Measurements from ENCODE around the gene UPP2. TPM values are rescaled to one million over a fixed set of nuclear protein-coding genes. Genes with fewer than 3 reads are reported as not detected.

UPP2 gene
- total and polyA plus RNA-seq, 2 experiments from 2014 or later = not detected

GRCh38 chr2:158116936-158117335 is 15.3 kb downstream of the UPP2 start:
- no peak overlapping the region for H3K4me2 ChIP-seq (ENCODE audit: unreplicated experiment)
- no peak for DNase-seq
- H2AFZ ChIP-seq = no peak overlapping the region
- H3K79me2 ChIP-seq (ENCODE audit: insufficient read depth) = no peaks in the 10 kb centered on the region
- no peak for TF ChIP-seq EZH2phosphoT487 (IDR thresholded peaks at IDR 0.05; ENCODE audit: insufficient read depth, low read depth)
- no peak for TF ChIP-seq EZH2 (IDR thresholded peaks at IDR 0.05; ENCODE audit: insufficient read depth, poor library complexity, severe bottlenecking)
- H3K9me2 ChIP-seq (ENCODE audit: insufficient read depth) = no peaks in the 10 kb centered on the region
- H3F3A ChIP-seq (ENCODE audit: insufficient read depth) = no peaks in the 10 kb centered on the region
- H3K4me1 ChIP-seq (ENCODE audit: insufficient read depth) = no peaks in the 10 kb centered on the region
- WGBS, 2 experiments (ENCODE audit: low coverage in 1 of 2, low lambda C conversion rate in 2 of 2, missing lambda C conversion rate in 2 of 2) = 46 to 60% methylated on average over 3 of the region's 3 CpGs
- no peak overlapping the region for H3K9ac ChIP-seq
- no peaks in the 10 kb centered on the region for H3K36me3 ChIP-seq (ENCODE audit: low read depth)
- H4K20me1 ChIP-seq (ENCODE audit: insufficient read depth) = no peaks in the 10 kb centered on the region; the same call in 1 of the 2 replicates
- H3K4me3 ChIP-seq = no peak overlapping the region
- in situ Hi-C loops (cut with MboI) = no loop called here
- no peaks in the 10 kb centered on the region; the same call in 1 of the 2 replicates for H3K27me3 ChIP-seq (replicated peaks; ENCODE audit: insufficient read depth)
- no peak overlapping the region for H3K27ac ChIP-seq
- H3K9me3 ChIP-seq (ENCODE audit: low read depth) = no peaks in the 10 kb centered on the region

- in situ Hi-C loops (cut with MboI) = no loop called here
- no peak for DNase-seq
- Histone ChIP-seq H3K4me3 (no peak overlapping the region), H3K4me1 (ENCODE audit: insufficient read depth) (no peaks in the 10 kb centered on the region), H3K79me2 (ENCODE audit: insufficient read depth) (no peaks in the 10 kb centered on the region), H3K9ac (no peak overlapping the region), H3K9me2 (ENCODE audit: insufficient read depth) (no peaks in the 10 kb centered on the region), H3K27me3 (replicated peaks; ENCODE audit: insufficient read depth) (no peaks in the 10 kb centered on the region; the same call in 1 of the 2 replicates), H2AFZ (no peak overlapping the region), H3K9me3 (ENCODE audit: low read depth) (no peaks in the 10 kb centered on the region), H4K20me1 (ENCODE audit: insufficient read depth) (no peaks in the 10 kb centered on the region; the same call in 1 of the 2 replicates), H3K36me3 (ENCODE audit: low read depth) (no peaks in the 10 kb centered on the region), H3F3A (ENCODE audit: insufficient read depth) (no peaks in the 10 kb centered on the region), H3K4me2 (ENCODE audit: unreplicated experiment) (no peak overlapping the region), H3K27ac (no peak overlapping the region)
- TF ChIP-seq EZH2phosphoT487 (IDR thresholded peaks at IDR 0.05; ENCODE audit: insufficient read depth, low read depth) (no peak), EZH2 (IDR thresholded peaks at IDR 0.05; ENCODE audit: insufficient read depth, poor library complexity, severe bottlenecking) (no peak)
- 77 to 88% methylated on average over 1 of the region's 1 CpG for WGBS, 2 experiments (ENCODE audit: low coverage in 1 of 2, low lambda C conversion rate in 2 of 2, missing lambda C conversion rate in 2 of 2)
These were observed 18.4 kb downstream of the UPP2 start for GRCh38 chr2:158120102-158120501.

GRCh38 chr2:158120664-158121641 is 19.3 kb downstream of the UPP2 start:
- no peak overlapping the region for H3K4me3 ChIP-seq
- H3K79me2 ChIP-seq (ENCODE audit: insufficient read depth) = no peaks in the 10 kb centered on the region
- no peak overlapping the region for H2AFZ ChIP-seq
- H3K27me3 ChIP-seq (replicated peaks; ENCODE audit: insufficient read depth) = no peaks in the 10 kb centered on the region; the same call in 1 of the 2 replicates
- TF ChIP-seq EZH2phosphoT487 (IDR thresholded peaks at IDR 0.05; ENCODE audit: insufficient read depth, low read depth) = no peak
- no peak for TF ChIP-seq EZH2 (IDR thresholded peaks at IDR 0.05; ENCODE audit: insufficient read depth, poor library complexity, severe bottlenecking)
- H3K36me3 ChIP-seq (ENCODE audit: low read depth) = no peaks in the 10 kb centered on the region
- H3K4me1 ChIP-seq (ENCODE audit: insufficient read depth) = no peaks in the 10 kb centered on the region
- no peaks in the 10 kb centered on the region for H3K9me2 ChIP-seq (ENCODE audit: insufficient read depth)
- no peak for DNase-seq
- WGBS, 2 experiments (ENCODE audit: low coverage in 1 of 2, low lambda C conversion rate in 2 of 2, missing lambda C conversion rate in 2 of 2) = 15 to 26% methylated on average over 8 of the region's 8 CpGs
- no peaks in the 10 kb centered on the region for H3F3A ChIP-seq (ENCODE audit: insufficient read depth)
- H3K4me2 ChIP-seq (ENCODE audit: unreplicated experiment) = no peak overlapping the region
- no peaks in the 10 kb centered on the region; the same call in 1 of the 2 replicates for H4K20me1 ChIP-seq (ENCODE audit: insufficient read depth)
- no peak overlapping the region for H3K9ac ChIP-seq
- in situ Hi-C loops (cut with MboI) = no loop called here
- no peaks in the 10 kb centered on the region for H3K9me3 ChIP-seq (ENCODE audit: low read depth)
- no peak overlapping the region for H3K27ac ChIP-seq

- Histone ChIP-seq H3K4me1 (ENCODE audit: insufficient read depth) (no peaks in the 10 kb centered on the region), H3F3A (ENCODE audit: insufficient read depth) (no peaks in the 10 kb centered on the region), H3K36me3 (ENCODE audit: low read depth) (no peaks in the 10 kb centered on the region), H3K4me2 (ENCODE audit: unreplicated experiment) (no peak overlapping the region), H3K4me3 (no peak overlapping the region), H4K20me1 (ENCODE audit: insufficient read depth) (no peaks in the 10 kb centered on the region; the same call in 1 of the 2 replicates), H2AFZ (no peak overlapping the region), H3K9ac (no peak overlapping the region), H3K27ac (no peak overlapping the region), H3K79me2 (ENCODE audit: insufficient read depth) (no peaks in the 10 kb centered on the region), H3K27me3 (replicated peaks; ENCODE audit: insufficient read depth) (no peaks in the 10 kb centered on the region; the same call in 1 of the 2 replicates), H3K9me3 (ENCODE audit: low read depth) (no peaks in the 10 kb centered on the region), H3K9me2 (ENCODE audit: insufficient read depth) (no peaks in the 10 kb centered on the region)
- DNase-seq = no peak
- TF ChIP-seq EZH2 (IDR thresholded peaks at IDR 0.05; ENCODE audit: insufficient read depth, poor library complexity, severe bottlenecking) = no peak
- no peak for TF ChIP-seq EZH2phosphoT487 (IDR thresholded peaks at IDR 0.05; ENCODE audit: insufficient read depth, low read depth)
- in situ Hi-C loops (cut with MboI) = no loop called here
- 12 to 13% methylated on average over 2 of the region's 2 CpGs for WGBS, 2 experiments (ENCODE audit: low coverage in 1 of 2, low lambda C conversion rate in 2 of 2, missing lambda C conversion rate in 2 of 2)
These were observed 23.2 kb downstream of the UPP2 start for GRCh38 chr2:158124896-158125295.
